NCI-H69 (cell line): ENCODE data around the gene EXOSC10.
"Not testable (repeated sequence)": the region's sequence is repeated elsewhere in the genome, so short reads cannot be mapped to it uniquely, and the experiment has no call there.

Experiments used
- DNase-seq: peaks from one replicate; lab custom pipeline; 2025; lab: John Stamatoyannopoulos, UW

EXOSC10 gene

GRCh38 chr1:11044086-11044848 lies 55.4 kb downstream of the EXOSC10 start:
- no peak for DNase-seq

- DNase-seq: no peak
Measured at GRCh38 chr1:11042995-11043874, 56.4 kb downstream of the EXOSC10 start.

GRCh38 chr1:11042065-11042464 lies 57.6 kb downstream of the EXOSC10 start:
- DNase-seq: no peak

- no peak for DNase-seq
Measured at GRCh38 chr1:11041048-11041447, 58.6 kb downstream of the EXOSC10 start.

GRCh38 chr1:11040105-11040429 lies 59.6 kb downstream of the EXOSC10 start:
- DNase-seq: not testable (repeated sequence)

- no peak for DNase-seq
Measured at GRCh38 chr1:11039351-11040104, 60.1 kb downstream of the EXOSC10 start.

GRCh38 chr1:11037740-11038182 lies 61.9 kb downstream of the EXOSC10 start:
- DNase-seq: peak; percentile 82

GRCh38 chr1:11037019-11037739 lies 62.5 kb downstream of the EXOSC10 start:
- DNase-seq: not testable (repeated sequence)

- DNase-seq: no peak
Measured at GRCh38 chr1:11031624-11032262, 67.9 kb downstream of the EXOSC10 start.

- DNase-seq: no peak
Measured at GRCh38 chr1:11030865-11031264, 68.8 kb downstream of the EXOSC10 start.

GRCh38 chr1:11028018-11028417 lies 71.7 kb downstream of the EXOSC10 start:
- no peak for DNase-seq

- no peak for DNase-seq
Measured at GRCh38 chr1:11027316-11027715, 72.4 kb downstream of the EXOSC10 start.

- DNase-seq: no peak
Measured at GRCh38 chr1:11026903-11027302, 72.8 kb downstream of the EXOSC10 start.

- no peak for DNase-seq
Measured at GRCh38 chr1:11026052-11026451, 73.6 kb downstream of the EXOSC10 start.

- DNase-seq: no peak
Measured at GRCh38 chr1:11025618-11026017, 74.1 kb downstream of the EXOSC10 start.

- no peak for DNase-seq
Measured at GRCh38 chr1:11024874-11025203, 74.8 kb downstream of the EXOSC10 start.

- DNase-seq: no peak
Measured at GRCh38 chr1:11024154-11024873, 75.4 kb downstream of the EXOSC10 start.

- DNase-seq: no peak
Measured at GRCh38 chr1:11023201-11023600, 76.5 kb downstream of the EXOSC10 start.

- DNase-seq: no peak
Measured at GRCh38 chr1:11019971-11020370, 79.7 kb downstream of the EXOSC10 start.

- DNase-seq: not testable (repeated sequence)
Measured at GRCh38 chr1:11019358-11019757, 80.3 kb downstream of the EXOSC10 start.
